AG04450 (cell line): ENCODE measurements around the gene TAS2R41. TPM values are rescaled to one million over a fixed set of nuclear protein-coding genes. Genes with fewer than 3 reads are reported as not detected.

Experiments used
- CTCF ChIA-PET: fragments of 300-600, 350-600 bp; formaldehyde crosslinking; extraction: SDS; loops from one replicate; lab custom pipeline; 2022; ENCODE audit warnings: antibody characterized with exemption, inconsistent platforms; lab: Charles Lee
- POLR2A ChIA-PET: fragments of 350-600 bp; formaldehyde crosslinking; extraction: SDS; loops from one replicate; lab custom pipeline; 2021; ENCODE audit warnings: antibody characterized with exemption, inconsistent platforms; lab: Yijun Ruan, JAX
- DNase-seq: peaks from one replicate; pipeline ENCODE4 v3.0.0-alpha.2; 2011; ENCODE audit warnings: low read depth, low spot score
- H3K27ac ChIP-seq: one replicate; pipeline ENCODE4 v1.5.1; 2012; ENCODE audit warnings: low read depth, low read length, control low read depth
- H3K27me3 ChIP-seq: one replicate; pipeline ENCODE4 v1.6.0; 2012; ENCODE audit warnings: low read length; ENCODE audit not compliant: control insufficient read depth, insufficient read depth
- H3K4me3 ChIP-seq: 2 replicates; pipeline ENCODE4 v1.5.1; 2011; ENCODE audit warnings: mild to moderate bottlenecking, low read depth, low read length, control low read depth
- H3K9me3 ChIP-seq: 2 replicates; pipeline ENCODE4 v1.5.1; 2012; ENCODE audit warnings: low read length; ENCODE audit not compliant: control insufficient read depth, insufficient read depth
- polyA plus RNA-seq: library from polyadenylated mRNA; depleted of rRNA; stranded (reverse); fragments of >200 nt; gene quantifications from 2 replicates; pipeline ENCODE4 v1.2.3, GENCODE V29; 2011
- TF ChIP-seq, protein P1 (sequence below): IDR thresholded peaks from 2 replicates; pipeline ENCODE4 v1.5.1; 2011; ENCODE audit warnings: low read depth, low read length, control low read depth, inconsistent platforms

Gene TAS2R41
- polyA plus RNA-seq, 1 experiment = not detected

DNA sequence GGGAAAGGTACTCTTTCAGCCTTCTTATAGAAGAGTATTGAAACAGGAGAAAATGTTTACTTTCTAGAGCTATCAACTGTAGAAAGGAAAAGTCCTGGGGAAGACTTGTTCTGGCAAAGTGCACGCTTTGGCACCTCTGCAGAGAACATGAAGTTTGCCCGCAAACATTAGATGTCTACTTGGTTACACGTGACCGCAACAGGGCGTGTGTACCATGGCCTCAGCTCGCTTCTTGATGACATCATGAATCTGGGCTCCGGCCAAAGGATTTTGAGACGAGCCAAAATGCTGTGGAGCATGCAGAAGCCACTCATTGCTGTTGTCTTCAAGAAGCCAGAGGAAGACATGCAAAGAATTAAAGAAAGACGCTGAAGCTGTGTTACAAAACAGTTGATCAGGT lies 43.0 kb upstream of the TAS2R41 start:
- Histone ChIP-seq H3K27ac (no peak overlapping the region), H3K9me3 (no peaks in the 10 kb centered on the region), H3K4me3 (no peak overlapping the region), H3K27me3 (no peaks in the 10 kb centered on the region)
- CTCF ChIA-PET = interaction anchor here (0.9 to 1.9 kb wide), 3 partner anchors 18 to 219 kb away, joined by 3 to 7 read pairs (median 3); no protein-coding TSS in a partner anchor
- POLR2A ChIA-PET = no interaction called here
- no peak for DNase-seq
- TF ChIP-seq, protein P1, sequence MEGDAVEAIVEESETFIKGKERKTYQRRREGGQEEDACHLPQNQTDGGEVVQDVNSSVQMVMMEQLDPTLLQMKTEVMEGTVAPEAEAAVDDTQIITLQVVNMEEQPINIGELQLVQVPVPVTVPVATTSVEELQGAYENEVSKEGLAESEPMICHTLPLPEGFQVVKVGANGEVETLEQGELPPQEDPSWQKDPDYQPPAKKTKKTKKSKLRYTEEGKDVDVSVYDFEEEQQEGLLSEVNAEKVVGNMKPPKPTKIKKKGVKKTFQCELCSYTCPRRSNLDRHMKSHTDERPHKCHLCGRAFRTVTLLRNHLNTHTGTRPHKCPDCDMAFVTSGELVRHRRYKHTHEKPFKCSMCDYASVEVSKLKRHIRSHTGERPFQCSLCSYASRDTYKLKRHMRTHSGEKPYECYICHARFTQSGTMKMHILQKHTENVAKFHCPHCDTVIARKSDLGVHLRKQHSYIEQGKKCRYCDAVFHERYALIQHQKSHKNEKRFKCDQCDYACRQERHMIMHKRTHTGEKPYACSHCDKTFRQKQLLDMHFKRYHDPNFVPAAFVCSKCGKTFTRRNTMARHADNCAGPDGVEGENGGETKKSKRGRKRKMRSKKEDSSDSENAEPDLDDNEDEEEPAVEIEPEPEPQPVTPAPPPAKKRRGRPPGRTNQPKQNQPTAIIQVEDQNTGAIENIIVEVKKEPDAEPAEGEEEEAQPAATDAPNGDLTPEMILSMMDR = no peak

DNA sequence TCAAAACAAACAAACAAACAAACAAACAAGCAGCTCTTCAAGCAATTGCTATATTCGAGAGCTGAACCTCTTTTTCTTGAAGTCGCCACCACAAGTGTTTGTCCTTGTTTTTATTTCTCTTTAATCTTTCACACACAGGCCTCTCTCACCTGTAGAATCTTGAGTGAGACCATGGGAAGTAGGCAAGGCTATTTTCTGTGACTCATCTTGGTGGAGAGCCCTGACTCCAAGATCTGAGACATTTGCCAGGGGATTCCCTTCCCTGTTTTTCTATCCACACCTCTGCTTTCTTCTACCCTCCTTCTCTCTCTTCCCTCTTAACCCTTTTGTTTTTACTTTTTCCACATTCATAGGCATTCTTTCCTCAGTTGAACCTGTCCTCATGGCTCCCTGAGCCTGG lies 42.4 kb upstream of the TAS2R41 start:
- H3K27me3 ChIP-seq = no peaks in the 10 kb centered on the region
- TF ChIP-seq, protein P1 = no peak
- ChIA-PET CTCF (interaction anchor here (0.9 to 1.6 kb wide), 2 partner anchors 195 to 220 kb away, joined by 3 read pairs; no protein-coding TSS in a partner anchor), POLR2A (no interaction called here)
- H3K9me3 ChIP-seq = no peaks in the 10 kb centered on the region
- no peak overlapping the region for H3K4me3 ChIP-seq
- no peak overlapping the region for H3K27ac ChIP-seq
- DNase-seq = no peak

DNA sequence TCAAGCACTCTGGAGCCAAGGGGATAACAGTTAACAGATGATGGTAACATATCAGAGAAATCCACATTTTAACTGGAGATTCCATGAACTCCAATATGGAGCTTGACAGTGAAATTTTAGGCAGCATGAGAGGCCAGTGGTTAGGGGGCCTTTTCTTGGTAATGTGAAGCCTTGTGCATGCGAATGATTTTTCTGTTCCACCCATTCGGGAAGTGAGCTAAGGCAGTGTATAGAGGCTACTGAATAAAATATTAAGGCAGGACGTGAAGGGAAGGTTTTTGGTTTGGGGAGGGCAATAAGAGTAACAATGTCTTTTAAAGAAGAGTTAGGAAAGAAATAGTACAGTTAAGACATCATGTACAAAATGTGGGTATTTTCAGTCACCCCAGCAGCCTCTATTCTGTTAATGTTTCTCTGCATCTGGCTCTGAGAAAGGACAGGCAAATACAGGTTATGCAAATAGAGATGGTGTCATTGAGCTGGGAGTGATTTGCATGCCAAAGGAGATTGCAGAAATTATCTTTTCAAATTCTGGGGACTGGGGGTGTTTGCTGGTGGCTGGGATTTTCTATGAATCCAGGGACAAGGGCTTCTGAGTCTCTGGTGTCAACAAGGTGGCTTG lies 41.2 kb upstream of the TAS2R41 start:
- TF ChIP-seq, protein P1 = no peak
- CTCF ChIA-PET = interaction anchor here (0.6 kb wide), 1 partner anchor 196 kb away, joined by 3 read pairs; no protein-coding TSS in a partner anchor
- POLR2A ChIA-PET = no interaction called here

DNA sequence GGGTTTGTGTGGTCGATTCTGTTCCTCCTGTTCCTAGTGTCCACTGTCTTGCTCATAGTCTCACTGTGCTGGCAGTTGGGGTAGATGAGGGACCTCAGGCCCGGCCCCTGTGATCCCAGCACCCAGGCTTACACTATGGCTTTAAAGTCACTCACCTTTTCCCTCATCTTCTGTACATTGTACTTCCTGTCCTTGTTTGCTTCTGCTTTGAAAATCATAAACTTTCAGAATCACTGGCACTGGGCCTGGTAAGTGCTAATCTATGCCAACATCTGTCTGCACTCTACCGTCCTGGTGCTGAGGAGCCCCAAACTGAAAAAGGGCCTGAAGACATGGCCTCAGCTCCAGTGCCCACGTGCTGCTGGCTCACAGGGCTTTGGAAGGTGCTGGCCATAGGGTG lies 40.1 kb upstream of the TAS2R41 start:
- Histone ChIP-seq H3K27ac (no peak overlapping the region), H3K27me3 (no peaks in the 10 kb centered on the region), H3K4me3 (no peak overlapping the region), H3K9me3 (no peaks in the 10 kb centered on the region)
- TF ChIP-seq, protein P1 = no peak
- DNase-seq = no peak
- CTCF ChIA-PET = no interaction called here
- POLR2A ChIA-PET = no interaction called here

More for the DNA sequence above, 41.2 kb upstream of the TAS2R41 start:
- Histone ChIP-seq H3K27ac (no peak overlapping the region), H3K4me3 (no peak overlapping the region), H3K27me3 (no peaks in the 10 kb centered on the region), H3K9me3 (no peaks in the 10 kb centered on the region)
- no peak for DNase-seq

DNA sequence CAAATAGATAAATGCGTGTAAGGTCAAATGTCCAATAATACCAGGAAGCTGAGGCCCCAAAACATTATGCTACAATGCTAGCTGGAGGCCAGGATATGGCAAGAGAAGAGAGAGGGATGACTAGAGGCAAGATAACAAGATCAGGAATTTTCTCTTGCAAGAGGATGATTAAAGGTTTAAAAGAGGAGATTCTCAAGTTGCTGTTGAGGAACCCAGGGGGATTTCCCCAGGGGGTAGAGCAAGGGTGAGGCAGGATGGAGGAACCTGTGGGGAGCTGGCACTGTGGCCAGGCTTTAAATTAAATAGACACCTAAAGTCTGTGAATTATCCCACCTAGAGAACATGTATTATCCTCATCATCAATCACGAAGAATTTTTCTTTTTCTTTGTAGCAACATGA lies 37.8 kb upstream of the TAS2R41 start:
- Histone ChIP-seq H3K9me3 (no peaks in the 10 kb centered on the region), H3K4me3 (no peak overlapping the region), H3K27ac (no peak overlapping the region), H3K27me3 (no peaks in the 10 kb centered on the region)
- ChIA-PET POLR2A (no interaction called here), CTCF (interaction anchor here (2.0 kb wide), 1 partner anchor 199 kb away, joined by 6 read pairs; no protein-coding TSS in a partner anchor)
- DNase-seq = no peak
- TF ChIP-seq, protein P1 = no peak
